ENCODE measurements around the gene KIAA1958.

The KIAA1958 gene

DNA sequence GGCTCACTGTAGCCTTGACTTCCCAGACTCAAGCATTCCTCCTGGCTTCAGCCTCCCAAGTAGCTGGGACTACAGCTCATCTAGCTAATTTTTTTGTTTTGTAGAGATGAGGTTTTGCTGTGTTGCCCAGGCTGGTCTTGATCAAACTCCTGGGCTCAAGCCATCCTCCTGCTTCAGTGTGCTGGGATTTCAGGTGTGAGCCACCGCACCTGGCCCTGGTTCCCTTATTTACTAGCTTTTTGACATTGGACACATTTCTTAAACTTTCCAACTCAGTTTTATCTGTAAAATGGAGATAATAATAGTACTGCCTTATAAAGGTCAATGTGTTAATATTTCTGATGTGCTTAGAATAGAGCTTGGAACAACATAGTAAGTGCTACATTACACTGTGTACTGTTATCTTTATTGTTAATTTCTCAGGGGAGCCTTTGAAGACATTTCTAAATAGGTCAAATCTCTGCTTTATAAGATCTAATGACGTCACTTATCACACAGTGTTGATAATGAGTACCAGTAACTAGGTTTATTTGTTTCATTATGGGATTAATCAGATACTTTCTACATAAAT, 66.7 kb downstream of the KIAA1958 start:
- CTCF ChIA-PET: no interaction called here
- DNase-seq (ENCODE audit: extremely low spot score): no peak
- POLR2A ChIA-PET: no interaction called here
- no peak for TF ChIP-seq ARNT (IDR thresholded peaks at IDR 0.05)

DNA sequence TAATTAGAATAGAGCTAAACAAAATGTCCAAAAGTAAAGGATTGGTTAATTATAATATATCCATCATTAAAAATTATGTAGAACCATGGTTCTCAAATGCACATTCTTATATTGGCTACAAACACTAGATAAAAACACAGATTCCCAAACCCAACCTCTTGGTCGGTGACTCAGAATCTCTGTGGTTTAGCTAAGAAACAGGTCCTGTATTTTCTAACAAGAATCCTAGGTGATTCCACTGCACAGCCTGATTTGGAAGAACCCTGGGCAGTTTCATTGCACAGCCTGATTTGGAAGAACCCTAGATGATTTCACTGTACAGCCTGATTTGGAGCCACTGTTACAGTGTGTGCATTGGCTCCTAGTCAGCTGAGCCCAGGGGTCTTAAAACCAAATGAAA, 67.9 kb downstream of the KIAA1958 start:
- TF ChIP-seq, protein P1, sequence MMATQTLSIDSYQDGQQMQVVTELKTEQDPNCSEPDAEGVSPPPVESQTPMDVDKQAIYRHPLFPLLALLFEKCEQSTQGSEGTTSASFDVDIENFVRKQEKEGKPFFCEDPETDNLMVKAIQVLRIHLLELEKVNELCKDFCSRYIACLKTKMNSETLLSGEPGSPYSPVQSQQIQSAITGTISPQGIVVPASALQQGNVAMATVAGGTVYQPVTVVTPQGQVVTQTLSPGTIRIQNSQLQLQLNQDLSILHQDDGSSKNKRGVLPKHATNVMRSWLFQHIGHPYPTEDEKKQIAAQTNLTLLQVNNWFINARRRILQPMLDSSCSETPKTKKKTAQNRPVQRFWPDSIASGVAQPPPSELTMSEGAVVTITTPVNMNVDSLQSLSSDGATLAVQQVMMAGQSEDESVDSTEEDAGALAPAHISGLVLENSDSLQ (IDR thresholded peaks at IDR 0.05): no peak
- TF ChIP-seq ZNF384 (IDR thresholded peaks at IDR 0.05) (no peak), TARDBP (IDR thresholded peaks at IDR 0.05) (no peak), FOXA1 (IDR thresholded peaks at IDR 0.05) (no peak), ELF4 (IDR thresholded peaks at IDR 0.05) (no peak), SP1 (IDR thresholded peaks at IDR 0.05) (no peak), HDGF (IDR thresholded peaks at IDR 0.05; ENCODE audit: borderline replicate concordance) (no peak), NFRKB (IDR thresholded peaks at IDR 0.05) (no peak), LEF1 (IDR thresholded peaks at IDR 0.05; ENCODE audit: borderline replicate concordance) (no peak)
- ChIA-PET CTCF (no interaction called here), POLR2A (no interaction called here)
- no peak for DNase-seq (ENCODE audit: extremely low spot score)

DNA sequence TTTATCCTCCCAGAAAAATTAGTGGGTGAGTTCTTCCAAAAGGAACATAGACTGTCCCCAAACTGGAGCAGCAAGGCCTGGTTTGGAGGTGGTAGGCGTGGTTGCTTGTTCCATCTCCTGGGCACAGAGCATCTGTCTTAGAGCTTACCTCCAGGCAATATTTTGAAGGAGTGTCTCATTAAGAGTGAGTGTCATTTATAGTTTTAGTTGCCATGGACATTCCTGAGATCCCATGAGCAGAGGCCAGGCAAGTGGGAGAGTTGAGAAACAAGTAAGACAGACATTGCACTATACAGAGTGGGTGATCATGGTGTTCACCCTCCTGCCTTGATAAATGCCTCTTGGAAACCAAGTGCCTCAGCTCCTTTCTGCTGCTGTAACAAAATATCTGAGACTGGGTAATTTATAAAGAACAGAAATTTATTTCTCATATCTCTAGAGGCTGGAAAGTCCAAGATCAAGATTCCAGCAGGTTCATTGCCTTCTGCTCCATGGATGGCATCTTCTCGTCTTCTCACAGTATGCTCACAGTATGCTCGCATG, 68.5 kb downstream of the KIAA1958 start:
- ChIA-PET CTCF (no interaction called here), POLR2A (no interaction called here)
- TF ChIP-seq LEF1 (IDR thresholded peaks at IDR 0.05; ENCODE audit: borderline replicate concordance): no peak
- no peak for TF ChIP-seq FOXA1 (IDR thresholded peaks at IDR 0.05)
- TF ChIP-seq FOXM1 (IDR thresholded peaks at IDR 0.05; ENCODE audit: borderline replicate concordance): no peak
- TF ChIP-seq L3MBTL2 (conservative IDR thresholded peaks at IDR 0.05): no peak
- TF ChIP-seq, protein P1 (IDR thresholded peaks at IDR 0.05): no peak
- no peak for TF ChIP-seq SP1 (IDR thresholded peaks at IDR 0.05)
- TF ChIP-seq ZNF384 (IDR thresholded peaks at IDR 0.05): no peak
- TF ChIP-seq HDGF (IDR thresholded peaks at IDR 0.05; ENCODE audit: borderline replicate concordance): no peak
- TF ChIP-seq ELF4 (IDR thresholded peaks at IDR 0.05): no peak
- TF ChIP-seq CTBP1 (IDR thresholded peaks at IDR 0.05; ENCODE audit: borderline replicate concordance): no peak
- TF ChIP-seq SUZ12 (IDR thresholded peaks at IDR 0.05): no peak
- no peak for TF ChIP-seq NFRKB (IDR thresholded peaks at IDR 0.05)
- no peak for TF ChIP-seq FOXK2 (IDR thresholded peaks at IDR 0.05)
- no peak for TF ChIP-seq TARDBP (IDR thresholded peaks at IDR 0.05)
- TF ChIP-seq BHLHE40 (IDR thresholded peaks at IDR 0.05; ENCODE audit: borderline replicate concordance): no peak
- TF ChIP-seq ARNT (IDR thresholded peaks at IDR 0.05): no peak
- no peak for DNase-seq (ENCODE audit: extremely low spot score)

DNA sequence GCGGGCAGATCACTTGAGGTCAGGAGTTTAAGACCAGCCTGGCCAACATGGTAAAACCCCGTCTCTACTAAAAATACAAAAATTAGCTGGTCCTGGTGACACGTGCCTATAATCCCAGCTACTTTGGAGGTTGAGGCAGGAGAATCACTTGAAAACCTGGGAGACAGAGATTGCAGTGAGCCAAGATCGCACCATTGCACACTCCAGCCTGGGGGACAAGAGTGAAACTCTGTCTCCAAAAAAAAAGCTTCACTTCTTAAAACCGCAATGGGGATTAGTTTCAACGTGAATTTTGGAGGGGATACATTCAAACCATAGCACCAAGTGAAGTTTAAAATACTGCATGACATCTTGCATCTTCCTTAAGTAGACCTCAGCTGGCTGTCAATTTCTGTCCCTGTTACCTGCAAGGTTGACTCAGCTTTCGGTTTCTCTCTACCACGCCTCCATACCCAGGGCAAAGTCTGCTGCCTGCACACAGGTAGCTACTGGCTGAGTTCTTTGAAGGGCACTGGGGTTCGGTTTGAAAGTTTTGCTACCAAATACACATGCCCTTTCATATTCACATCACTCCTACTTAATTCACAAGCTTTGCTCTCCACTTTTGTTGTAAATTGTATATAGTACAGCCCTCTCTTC, 69.3 kb downstream of the KIAA1958 start:
- CTCF ChIA-PET: no interaction called here
- POLR2A ChIA-PET: no interaction called here
- no peak for DNase-seq (ENCODE audit: extremely low spot score)
- TF ChIP-seq BHLHE40 (IDR thresholded peaks at IDR 0.05; ENCODE audit: borderline replicate concordance) (no peak), ELF4 (IDR thresholded peaks at IDR 0.05) (no peak), SUZ12 (IDR thresholded peaks at IDR 0.05) (no peak), ZNF384 (IDR thresholded peaks at IDR 0.05) (no peak), FOXK2 (IDR thresholded peaks at IDR 0.05) (no peak), FOXA1 (IDR thresholded peaks at IDR 0.05) (no peak), SP1 (IDR thresholded peaks at IDR 0.05) (no peak), HDGF (IDR thresholded peaks at IDR 0.05; ENCODE audit: borderline replicate concordance) (no peak), NFRKB (IDR thresholded peaks at IDR 0.05) (no peak), LEF1 (IDR thresholded peaks at IDR 0.05; ENCODE audit: borderline replicate concordance) (no peak), L3MBTL2 (conservative IDR thresholded peaks at IDR 0.05) (no peak), TARDBP (IDR thresholded peaks at IDR 0.05) (no peak), CTBP1 (IDR thresholded peaks at IDR 0.05; ENCODE audit: borderline replicate concordance) (no peak), FOXM1 (IDR thresholded peaks at IDR 0.05; ENCODE audit: borderline replicate concordance) (no peak), ARNT (IDR thresholded peaks at IDR 0.05) (no peak)
- TF ChIP-seq, protein P1 (IDR thresholded peaks at IDR 0.05): no peak

DNA sequence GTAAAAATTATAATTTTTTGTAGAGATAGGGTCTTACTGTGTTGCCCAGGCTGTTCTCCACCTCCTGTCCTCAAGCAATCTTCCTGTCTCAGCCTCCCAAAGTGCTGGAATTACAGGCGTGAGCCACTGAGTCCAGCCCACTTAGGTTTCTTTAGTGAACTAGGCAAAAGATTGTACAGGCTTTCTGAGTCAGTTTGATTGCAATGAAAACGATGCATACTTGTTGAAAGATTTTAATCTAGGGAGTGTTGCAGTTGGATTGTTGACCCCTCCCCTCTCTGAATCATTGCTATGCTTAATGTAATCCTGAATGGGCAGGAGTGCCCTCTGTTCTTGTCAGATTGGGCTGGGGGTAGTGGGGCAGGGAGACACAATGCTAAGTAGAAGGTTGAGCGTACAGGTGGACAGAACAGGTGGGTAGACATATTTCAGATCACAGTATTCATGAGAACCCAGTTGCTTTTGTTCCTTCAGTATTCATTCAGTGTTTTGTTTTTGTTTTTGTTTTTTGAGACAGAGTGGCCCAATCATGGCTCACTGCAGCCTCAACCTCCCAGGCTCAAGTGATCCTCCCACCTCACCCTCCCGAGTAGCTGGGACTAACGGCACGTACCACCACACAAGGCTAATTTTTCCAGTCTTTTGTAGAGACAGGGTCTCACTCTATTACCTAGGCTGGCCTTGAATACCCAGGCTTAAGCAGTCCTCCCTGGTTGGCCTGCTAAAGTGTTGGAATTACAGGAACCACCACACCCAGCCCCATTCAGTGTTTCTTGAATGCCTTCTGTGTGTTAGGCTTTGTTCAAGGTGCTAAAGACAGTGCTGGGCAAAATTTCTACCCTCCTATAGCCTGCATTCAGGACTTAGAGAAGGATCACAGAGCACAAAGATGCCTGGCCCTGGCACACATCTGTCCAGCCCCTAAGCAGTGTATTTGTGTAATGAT, 70.1 kb downstream of the KIAA1958 start:
- POLR2A ChIA-PET: no interaction called here

DNA sequence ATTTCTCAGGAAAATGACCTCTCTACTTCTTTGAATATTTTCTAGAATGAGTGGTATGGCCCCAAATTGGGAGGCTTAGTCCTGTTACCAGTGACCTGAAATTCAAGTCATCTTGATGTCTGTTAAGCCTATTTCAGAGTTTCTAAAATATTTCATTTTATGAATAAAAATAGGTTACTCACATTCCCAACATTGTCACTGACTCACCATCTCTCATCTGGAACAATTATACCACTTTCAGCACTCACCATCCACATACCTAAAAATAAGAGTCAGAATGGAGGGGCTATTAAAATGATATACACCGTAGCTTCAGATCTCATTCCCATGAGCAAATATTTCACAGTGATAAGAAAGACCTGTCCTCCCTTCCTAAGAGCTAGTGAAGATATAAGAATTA, 71.8 kb downstream of the KIAA1958 start:
- TF ChIP-seq CTBP1 (IDR thresholded peaks at IDR 0.05; ENCODE audit: borderline replicate concordance) (no peak), FOXK2 (IDR thresholded peaks at IDR 0.05) (no peak), FOXM1 (IDR thresholded peaks at IDR 0.05; ENCODE audit: borderline replicate concordance) (no peak), HDGF (IDR thresholded peaks at IDR 0.05; ENCODE audit: borderline replicate concordance) (no peak), SP1 (IDR thresholded peaks at IDR 0.05) (no peak), L3MBTL2 (conservative IDR thresholded peaks at IDR 0.05) (no peak), ARNT (IDR thresholded peaks at IDR 0.05) (no peak)
- POLR2A ChIA-PET: no interaction called here
- no peak for DNase-seq (ENCODE audit: extremely low spot score)
- CTCF ChIA-PET: no interaction called here

More for the DNA sequence above, 70.1 kb downstream of the KIAA1958 start:
- no peak for DNase-seq (ENCODE audit: extremely low spot score)
- CTCF ChIA-PET: no interaction called here
- no peak for TF ChIP-seq CTBP1 (IDR thresholded peaks at IDR 0.05; ENCODE audit: borderline replicate concordance)
